GM21576 (cell line): ENCODE data around the gene TMEM240.

Experiments
- ATAC-seq: cut with Tn5 transposase; IDR thresholded peaks from one replicate; pipeline ENCODE4 v1.9.1; 2021; ENCODE audit warnings: mild to moderate bottlenecking, moderate library complexity; ENCODE audit not compliant: unreplicated experiment

Gene TMEM240

GRCh38 chr1:1540090-1540817 lies at the start of gene TMEM240:
TSS of gene TMEM240 (minus strand) at chr1:1540624. CDS start at chr1:1540346, 278 bp downstream.
- ATAC-seq: no peak

- ATAC-seq: no peak
Measured at GRCh38 chr1:1583347-1584010, 43.1 kb upstream of the TMEM240 start.

DNA sequence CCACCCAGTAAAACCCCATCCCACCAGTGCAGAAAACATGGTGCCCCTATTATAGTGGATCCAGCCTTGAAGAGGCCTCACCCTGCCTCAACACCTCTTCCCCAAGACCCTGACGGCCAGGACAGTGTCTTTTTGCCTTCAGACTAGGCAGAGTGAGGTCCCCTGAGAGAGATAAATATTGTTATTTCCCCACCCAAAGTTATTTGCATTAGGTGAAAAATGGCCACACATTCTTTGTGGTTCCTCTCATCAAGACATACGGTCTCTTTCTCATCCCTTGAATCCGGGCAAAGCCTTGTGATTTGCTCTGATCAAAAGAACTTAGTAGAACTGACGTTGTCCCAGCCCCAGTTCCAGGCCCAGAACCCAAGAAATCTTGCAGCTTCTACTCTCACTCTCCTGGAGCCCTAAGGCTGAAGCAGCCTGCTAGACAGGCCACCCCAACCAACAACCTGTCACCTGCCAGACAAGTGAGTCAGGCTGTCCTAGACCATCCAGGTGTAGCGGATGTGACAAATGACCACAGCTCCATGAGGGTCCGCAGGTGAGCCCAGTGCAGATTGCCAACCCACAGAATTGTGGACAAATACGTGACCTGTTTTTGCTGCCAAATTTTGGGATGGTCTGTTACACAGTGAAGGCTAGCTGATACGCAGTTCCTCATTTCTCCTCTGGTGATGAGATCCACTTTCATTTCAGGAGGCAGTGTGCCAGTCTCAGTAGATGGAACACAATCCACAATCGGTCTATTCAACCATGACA lies 42.3 kb upstream of the TMEM240 start:
- no peak for ATAC-seq

- ATAC-seq: no peak
Measured at GRCh38 chr1:1578371-1578940, 38.0 kb upstream of the TMEM240 start.

DNA sequence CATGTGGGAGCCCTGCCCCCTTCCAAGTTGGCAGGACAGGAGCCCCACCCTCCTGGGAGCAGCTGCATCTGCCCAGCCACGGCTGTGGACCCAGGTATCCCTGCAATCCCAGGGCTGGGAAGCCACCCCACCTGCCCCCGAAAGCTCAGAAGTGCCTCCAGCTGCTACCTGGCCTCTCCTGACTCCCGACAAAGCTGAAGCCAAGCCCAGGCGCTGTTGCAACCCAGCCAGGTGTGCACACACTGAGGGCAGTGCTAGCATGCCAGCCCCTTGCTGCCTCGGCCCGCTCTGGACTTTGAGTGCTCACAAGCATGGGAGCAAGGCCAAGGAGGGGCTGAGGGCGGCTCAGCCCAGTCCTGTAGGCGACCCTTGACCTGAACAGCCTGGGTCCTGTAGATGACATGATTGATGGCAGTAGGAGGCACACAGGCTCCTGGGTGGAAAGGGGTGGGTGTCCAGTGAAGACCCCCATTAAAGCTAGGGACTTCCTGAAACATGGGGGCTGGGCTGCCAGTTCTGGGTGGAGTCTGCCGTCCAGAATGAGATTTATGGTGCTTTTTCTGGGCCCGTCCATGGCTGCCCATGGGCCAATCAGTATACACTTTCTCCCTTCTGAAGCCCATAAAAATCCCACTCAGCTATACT lies 37.1 kb upstream of the TMEM240 start:
- ATAC-seq: no peak

DNA sequence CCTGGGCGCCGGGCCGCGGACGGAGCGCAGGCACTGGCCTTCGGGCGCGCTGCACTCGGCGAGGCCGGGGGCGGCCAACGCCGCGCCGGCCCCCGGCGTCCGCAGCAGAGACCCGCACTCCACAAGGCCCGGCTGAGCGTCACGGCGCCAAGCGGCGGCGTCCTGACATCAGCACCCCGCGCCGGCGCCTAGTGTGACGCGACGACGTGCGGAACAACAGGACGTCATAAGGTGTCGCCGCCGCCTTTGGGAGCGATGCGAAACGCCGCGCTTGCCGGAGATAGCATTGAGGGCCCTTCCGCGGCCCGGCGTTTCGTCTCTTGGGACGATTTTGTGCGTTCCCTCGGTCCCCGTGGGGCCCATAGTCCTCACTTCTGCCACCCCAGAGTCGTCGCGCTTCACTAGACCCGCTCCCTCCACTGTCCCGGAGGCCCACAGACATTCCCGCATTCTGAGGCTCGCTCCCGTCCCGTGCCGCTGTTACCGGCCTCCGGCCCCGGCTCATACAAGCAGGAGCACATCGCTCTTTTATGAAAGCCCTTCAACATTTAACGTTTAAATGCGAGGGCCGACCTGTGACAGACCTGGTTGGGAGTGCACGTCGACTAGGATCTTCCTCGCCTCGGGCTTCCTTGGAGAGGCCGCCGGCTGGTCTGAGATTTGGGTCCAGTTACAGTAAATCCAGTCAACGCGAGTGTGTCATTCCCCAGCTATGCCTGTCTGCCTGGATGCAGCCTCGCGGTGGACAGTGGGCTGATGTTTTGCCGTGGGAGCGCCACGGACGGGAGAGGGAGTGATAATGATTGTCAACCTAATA lies 34.5 kb upstream of the TMEM240 start, which contains the start of gene SSU72:
Gene SSU72 (minus strand): TSS at position 143 of the 817 bp plus-strand sequence. CDS start 306 bp downstream, outside the sequence.
- ATAC-seq: peak; percentile 71

DNA sequence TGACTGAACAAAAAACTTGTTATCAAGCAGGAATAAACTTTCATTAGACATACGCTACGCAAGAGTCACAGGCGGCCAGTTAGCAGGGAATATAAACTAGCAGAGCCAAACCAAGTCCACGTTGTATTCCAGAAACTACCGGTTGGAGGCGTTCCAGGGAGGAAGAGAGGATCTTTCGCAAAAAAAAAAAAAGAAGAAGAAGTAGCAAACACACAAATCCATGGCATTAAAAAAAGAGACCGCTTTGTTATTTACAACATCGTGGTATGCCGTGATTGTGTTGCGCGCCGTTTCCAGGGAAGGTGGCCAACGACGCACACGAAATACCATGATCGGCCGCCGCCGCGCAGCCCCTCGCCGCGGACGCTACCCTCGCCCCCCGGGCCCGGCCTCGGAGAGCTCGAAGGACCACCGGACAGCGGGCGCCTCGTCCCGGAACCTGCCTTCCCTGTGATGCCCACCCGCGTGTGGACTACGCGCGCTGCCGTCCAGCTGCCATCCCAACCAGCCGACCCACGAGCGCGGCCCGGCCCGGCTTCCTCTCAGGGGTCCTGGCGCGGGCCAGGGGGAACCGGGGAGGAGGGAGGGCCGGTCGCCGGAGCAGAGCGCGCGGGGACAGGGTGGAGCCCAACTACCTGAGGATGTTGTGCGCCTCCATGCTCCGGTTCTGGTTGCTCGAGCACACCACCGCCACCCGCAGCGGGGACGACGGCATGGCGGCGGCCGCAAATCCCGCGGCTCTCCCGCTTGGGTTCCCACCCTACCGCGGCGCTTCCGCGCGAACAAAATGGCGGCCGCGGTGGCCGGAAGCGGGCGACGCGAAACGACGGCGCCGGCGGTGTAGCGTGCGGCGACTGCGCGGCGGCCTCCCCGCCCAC lies 33.7 kb upstream of the TMEM240 start:
- ATAC-seq: peak; percentile 58

GRCh38 chr1:1569341-1569740 lies 28.9 kb upstream of the TMEM240 start:
- ATAC-seq: no peak

DNA sequence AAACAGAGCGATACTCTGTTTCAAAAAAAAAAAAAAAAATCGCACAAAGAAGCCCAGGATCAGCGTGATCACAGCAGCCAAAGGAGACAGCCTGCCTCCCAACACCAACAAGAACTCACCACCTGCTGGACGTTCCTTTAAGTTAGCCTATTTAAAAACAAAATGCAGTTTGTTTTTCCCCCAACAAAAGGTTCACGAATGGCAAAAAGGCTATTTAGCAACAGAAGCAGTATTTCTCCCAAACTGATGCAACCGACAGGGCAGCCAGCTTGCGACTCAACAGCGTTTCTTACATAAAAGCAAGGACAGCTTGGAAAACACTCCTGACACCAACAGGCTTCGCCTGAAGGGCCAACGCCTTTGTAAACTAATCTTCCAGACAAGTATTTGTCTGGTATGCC lies 27.5 kb upstream of the TMEM240 start:
- ATAC-seq: no peak

DNA sequence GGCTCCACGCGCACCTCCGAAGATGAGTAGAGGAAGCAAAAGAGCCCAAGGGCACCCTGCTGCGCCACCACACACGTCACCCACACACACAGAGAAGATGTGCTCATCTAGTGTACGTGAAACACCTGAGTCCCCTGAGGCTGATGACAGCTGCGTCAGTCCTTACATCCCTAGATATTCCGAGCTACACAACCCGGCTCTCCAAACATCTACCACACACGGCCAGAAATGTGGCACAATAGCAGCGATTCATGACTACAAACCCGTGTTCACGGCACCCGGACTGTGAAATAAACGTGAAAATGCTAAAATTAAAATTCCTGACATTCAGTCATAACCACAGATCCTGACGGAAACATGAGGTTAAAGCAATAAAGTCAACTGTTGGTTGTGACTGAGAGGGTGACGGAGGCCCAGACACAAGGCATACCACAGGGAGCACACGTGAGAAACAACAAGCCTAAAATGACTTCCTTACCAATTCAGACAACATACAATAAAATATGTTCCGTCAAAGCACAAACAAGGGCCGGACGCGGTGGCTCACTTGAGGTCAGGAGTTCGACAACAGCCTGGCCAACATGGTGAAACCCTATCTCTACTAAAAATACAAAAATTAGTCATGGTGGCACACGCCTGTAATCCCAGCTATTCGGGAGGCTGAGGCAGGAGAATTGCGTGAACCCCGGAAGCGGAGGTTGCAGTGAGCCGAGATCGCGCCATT lies 26.9 kb upstream of the TMEM240 start:
- no peak for ATAC-seq

GRCh38 chr1:1565340-1565739 lies 24.9 kb upstream of the TMEM240 start:
- ATAC-seq: no peak

DNA sequence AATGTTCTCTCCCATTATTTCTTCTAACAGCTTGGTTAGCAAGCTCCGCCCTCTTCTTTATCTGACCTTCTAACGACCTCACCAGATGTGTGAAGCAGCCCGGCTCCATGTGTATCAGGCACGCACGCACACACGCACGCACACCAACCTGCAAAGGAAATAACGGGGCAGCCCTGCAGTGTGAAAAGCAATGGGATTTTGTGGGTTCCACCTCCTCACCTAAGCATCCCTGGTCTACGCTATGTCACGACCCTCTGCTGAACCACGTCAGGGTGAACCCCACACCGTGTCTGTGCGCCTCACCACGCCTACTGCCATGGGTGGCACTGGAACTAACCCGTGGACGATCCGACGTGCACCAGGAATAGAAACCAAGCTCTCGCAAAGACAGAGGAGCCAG lies 23.8 kb upstream of the TMEM240 start:
- ATAC-seq: no peak

GRCh38 chr1:1563688-1564087 lies 23.3 kb upstream of the TMEM240 start:
- no peak for ATAC-seq

GRCh38 chr1:1562556-1563195 lies 22.3 kb upstream of the TMEM240 start:
- no peak for ATAC-seq

DNA sequence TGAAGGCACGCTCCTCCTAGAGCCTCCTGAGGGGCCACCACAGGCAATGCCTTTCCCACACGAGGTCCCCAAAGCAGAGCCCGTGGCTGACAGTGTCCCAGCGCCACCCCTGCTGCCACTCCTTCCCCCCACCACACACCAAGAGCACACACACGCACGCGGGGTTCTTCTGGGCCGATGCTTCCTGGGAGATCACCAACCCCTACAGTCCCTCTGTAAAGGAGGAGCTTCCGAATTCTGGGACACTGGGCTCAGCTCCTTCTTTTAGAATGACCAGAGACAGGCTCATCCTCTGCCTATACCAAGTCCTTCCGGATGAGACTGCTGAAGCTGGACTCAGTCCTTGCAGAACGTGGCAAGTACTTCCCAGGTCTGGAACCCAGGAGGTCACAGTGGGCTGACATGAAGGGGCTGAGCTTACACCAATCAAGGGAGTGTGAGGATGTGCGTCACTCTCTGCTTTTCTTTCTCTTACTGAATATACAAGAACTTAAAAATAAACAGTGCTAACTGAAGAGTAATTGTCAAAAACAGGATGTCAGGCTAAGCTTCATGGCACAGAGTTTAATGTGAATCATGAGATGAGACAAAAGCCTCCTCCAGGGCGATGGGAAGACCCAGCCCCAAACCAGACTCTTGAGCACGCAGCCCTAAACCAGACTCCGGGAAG lies 21.5 kb upstream of the TMEM240 start:
- no peak for ATAC-seq

GRCh38 chr1:1560178-1560577 lies 19.8 kb upstream of the TMEM240 start:
- ATAC-seq: no peak

DNA sequence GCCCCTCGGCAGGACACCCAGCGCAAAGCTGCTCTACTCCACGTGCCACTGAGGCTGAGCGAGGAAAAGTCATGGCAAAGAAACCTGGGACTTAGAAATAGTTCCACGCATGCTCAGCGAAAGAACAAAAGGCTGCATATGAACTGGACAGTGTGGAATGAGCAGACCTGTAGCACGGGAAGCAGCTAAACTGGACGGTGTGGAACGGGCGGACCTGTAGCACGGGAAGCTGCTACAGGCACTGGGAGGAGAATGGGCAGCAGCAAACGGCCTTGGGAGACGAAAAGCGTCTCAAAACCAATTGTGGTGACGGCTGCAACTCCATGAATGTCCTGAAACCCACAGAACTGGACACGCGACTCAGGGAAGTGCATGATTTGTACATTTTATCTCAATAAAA lies 18.6 kb upstream of the TMEM240 start:
- ATAC-seq: no peak
